Activated CD4-positive, alpha-beta T cell treated with anti-CD3 and anti-CD28 coated beads, Interleukin-2, amount 50 U/mL, for 1 hour (primary cell): ENCODE data around the gene ATG9B.

Experiments
- DNase-seq: peaks from one replicate; pipeline ENCODE4 v3.0.0-alpha.2; 2020

The ATG9B gene

GRCh38 chr7:150977382-150978125 lies 46.7 kb downstream of the ATG9B start:
- DNase-seq, result no peak

- DNase-seq, result no peak
These were observed 47.5 kb downstream of the ATG9B start for GRCh38 chr7:150976529-150977381.

- DNase-seq, result no peak
These were observed 48.6 kb downstream of the ATG9B start for GRCh38 chr7:150975536-150976319.

GRCh38 chr7:150974468-150975391 lies 49.6 kb downstream of the ATG9B start:
- DNase-seq, result peak; percentile 84

GRCh38 chr7:150973571-150974451 lies 50.5 kb downstream of the ATG9B start:
- peak; percentile 44 for DNase-seq

- no peak for DNase-seq
These were observed 51.6 kb downstream of the ATG9B start for GRCh38 chr7:150972741-150973140.

- DNase-seq, result no peak
These were observed 52.2 kb downstream of the ATG9B start for GRCh38 chr7:150972023-150972468.

GRCh38 chr7:150971242-150972022 lies 52.9 kb downstream of the ATG9B start:
- DNase-seq, result no peak

GRCh38 chr7:150970424-150970823 lies 53.9 kb downstream of the ATG9B start:
- no peak for DNase-seq

- DNase-seq, result no peak
These were observed 54.8 kb downstream of the ATG9B start for GRCh38 chr7:150969475-150969874.

GRCh38 chr7:150968734-150969372 lies 55.4 kb downstream of the ATG9B start:
- no peak for DNase-seq

GRCh38 chr7:150968056-150968733 lies 56.1 kb downstream of the ATG9B start:
- no peak for DNase-seq

GRCh38 chr7:150967349-150967748 lies 56.9 kb downstream of the ATG9B start:
- no peak for DNase-seq

- DNase-seq, result no peak
These were observed 58.3 kb downstream of the ATG9B start for GRCh38 chr7:150966002-150966401.

GRCh38 chr7:150965273-150965830 lies 58.9 kb downstream of the ATG9B start:
- no peak for DNase-seq
